Measurements from ENCODE around the gene UBAC2.

Gene UBAC2

GRCh38 chr13:99421758-99422585, 221.3 kb downstream of the UBAC2 start:
- DNase-seq: peak; percentile 24 to 68

- DNase-seq: no peak
Measured at GRCh38 chr13:99422586-99423220, 222.0 kb downstream of the UBAC2 start.

- DNase-seq: no peak
Measured at GRCh38 chr13:99425485-99426341, 225.1 kb downstream of the UBAC2 start.

GRCh38 chr13:99426426-99426825, 225.8 kb downstream of the UBAC2 start:
- DNase-seq: no peak

- no peak for DNase-seq
Measured at GRCh38 chr13:99429670-99430069, 229.0 kb downstream of the UBAC2 start.

- DNase-seq: no peak
Measured at GRCh38 chr13:99431927-99432608, 231.4 kb downstream of the UBAC2 start.

- peak; percentile 62 to 66 for DNase-seq
Measured at GRCh38 chr13:99432609-99433542, 232.2 kb downstream of the UBAC2 start.

- DNase-seq: no peak
Measured at GRCh38 chr13:99433543-99434075, 233.0 kb downstream of the UBAC2 start.

- no peak for DNase-seq
Measured at GRCh38 chr13:99434258-99434788, 233.7 kb downstream of the UBAC2 start.

- no peak for DNase-seq
Measured at GRCh38 chr13:99435116-99435515, 234.5 kb downstream of the UBAC2 start.

- DNase-seq: no peak
Measured at GRCh38 chr13:99435998-99436397, 235.3 kb downstream of the UBAC2 start.

Measured in AML-193 (cell line).